COLO829 (cell line): ENCODE results near the gene RASAL3.

Experiments
- DNase-seq: peaks from one replicate; pipeline ENCODE4 v3.0.0; 2012; ENCODE audit warnings: low spot score

The RASAL3 gene

GRCh38 chr19:15448778-15449619 lies 15.3 kb downstream of the RASAL3 start:
- DNase-seq = no peak

DNA sequence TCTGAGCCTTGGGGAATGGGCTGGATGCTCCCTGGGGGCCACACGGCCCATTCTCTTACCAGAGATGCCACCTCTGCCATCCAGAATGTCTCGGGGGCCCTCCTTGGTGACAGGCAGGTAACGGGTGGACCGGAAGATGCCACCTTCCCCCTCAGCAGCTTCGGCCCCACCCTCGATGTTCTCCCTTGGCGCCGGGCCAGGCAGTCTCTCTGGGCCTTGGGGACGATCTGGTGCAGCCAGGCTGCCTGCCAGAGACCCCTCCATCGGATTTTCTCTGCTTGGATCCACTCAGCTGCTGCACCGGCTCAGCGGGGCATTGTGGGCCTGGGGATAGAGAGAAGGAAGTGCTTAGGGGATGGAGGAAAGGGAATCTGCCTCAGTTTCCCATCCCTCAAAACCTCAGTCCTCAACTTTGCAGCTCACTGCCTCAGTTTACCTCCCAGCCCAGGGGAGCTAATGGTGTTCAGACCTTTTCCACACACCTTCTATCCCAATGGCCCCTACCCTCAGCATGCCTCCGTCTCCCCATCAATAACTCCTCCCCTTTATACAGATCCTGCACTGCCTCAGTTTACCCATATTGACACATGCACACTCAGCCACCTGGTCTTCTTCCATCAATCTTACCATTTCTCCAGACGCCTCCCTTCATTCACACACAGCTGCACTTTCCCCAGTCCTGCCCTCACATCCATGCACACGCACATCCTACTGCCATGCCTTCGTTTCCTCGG lies 16.1 kb downstream of the RASAL3 start:
- DNase-seq = no peak

GRCh38 chr19:15447057-15447456 lies 17.3 kb downstream of the RASAL3 start:
- DNase-seq = no peak

DNA sequence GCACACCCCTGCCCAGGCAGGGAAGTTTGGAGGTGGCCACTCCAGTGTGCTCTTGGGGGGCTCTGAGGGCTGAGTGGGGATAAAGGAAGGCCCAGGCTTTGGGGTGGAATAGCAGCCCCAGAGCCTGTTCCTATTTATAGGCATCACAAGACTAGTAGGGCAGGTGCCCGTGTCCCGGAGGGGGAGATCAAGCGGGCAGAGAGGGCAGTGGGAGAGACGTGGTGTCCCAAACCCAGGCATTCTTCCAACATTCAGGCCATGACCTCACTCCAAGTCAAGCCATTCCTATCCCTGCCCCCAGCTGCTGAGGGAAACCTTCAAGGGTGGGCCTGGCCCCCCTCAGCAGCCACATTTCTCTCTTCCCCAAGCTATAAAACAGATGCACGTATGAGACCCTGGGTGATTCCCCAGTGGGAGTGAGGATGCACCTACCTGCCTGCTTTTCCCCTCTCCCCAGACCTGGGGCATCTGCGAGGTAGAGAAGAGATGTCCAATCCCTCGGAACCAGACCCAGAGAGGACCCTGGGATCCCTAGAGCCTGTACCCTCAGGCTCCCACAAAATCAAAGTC lies 18.5 kb downstream of the RASAL3 start:
- no peak for DNase-seq

- DNase-seq = no peak
Observed at GRCh38 chr19:15445227-15445605, 19.1 kb downstream of the RASAL3 start.

- no peak for DNase-seq
Observed at GRCh38 chr19:15444505-15445226, 19.7 kb downstream of the RASAL3 start.

- no peak for DNase-seq
Observed at GRCh38 chr19:15443838-15444237, 20.5 kb downstream of the RASAL3 start.

GRCh38 chr19:15443325-15443724 lies 21.0 kb downstream of the RASAL3 start:
- no peak for DNase-seq

DNA sequence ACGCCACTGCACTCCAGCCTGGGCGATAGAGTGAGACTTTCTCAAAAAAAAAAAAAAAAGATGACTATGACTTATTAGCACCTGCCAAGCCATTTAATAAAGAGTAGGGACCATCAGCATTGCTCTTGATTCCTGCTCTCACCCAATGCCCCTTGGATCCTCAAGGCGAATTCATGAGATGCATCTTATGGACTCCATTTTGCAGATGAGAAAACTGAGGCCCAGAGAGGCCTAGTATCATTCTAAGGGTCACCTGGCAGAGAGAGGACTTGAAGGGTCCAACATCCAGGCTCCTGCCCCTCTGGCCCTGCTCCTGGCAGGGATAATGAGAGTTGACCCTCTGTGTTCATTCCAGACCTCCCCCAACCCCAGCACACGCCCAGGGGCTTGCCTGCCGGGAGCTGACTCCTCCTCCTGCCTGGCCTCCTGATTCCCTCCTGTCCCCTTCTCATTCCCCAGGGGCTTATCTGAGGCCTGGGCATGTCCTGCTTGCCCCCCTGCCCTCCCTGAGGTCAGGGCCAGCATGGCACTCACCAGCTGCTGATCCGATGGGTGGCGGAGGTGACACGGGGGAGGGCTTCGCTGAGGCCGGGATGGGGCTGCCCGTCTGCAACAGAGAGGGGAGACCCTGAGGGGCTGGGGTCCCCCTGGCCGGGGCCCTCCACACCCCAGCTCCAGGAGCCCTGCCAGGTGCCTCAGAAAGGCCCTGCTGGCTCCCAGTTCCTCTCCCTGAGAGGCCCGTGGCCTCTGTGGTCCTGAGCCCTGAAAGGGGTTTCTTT lies 22.0 kb downstream of the RASAL3 start:
- no peak for DNase-seq

- DNase-seq = no peak
Observed at GRCh38 chr19:15441317-15441716, 23.0 kb downstream of the RASAL3 start.

- DNase-seq = no peak
Observed at GRCh38 chr19:15439821-15440641, 24.3 kb downstream of the RASAL3 start.

- DNase-seq = no peak
Observed at GRCh38 chr19:15439078-15439799, 25.1 kb downstream of the RASAL3 start.

GRCh38 chr19:15438577-15438976 lies 25.8 kb downstream of the RASAL3 start:
- no peak for DNase-seq

DNA sequence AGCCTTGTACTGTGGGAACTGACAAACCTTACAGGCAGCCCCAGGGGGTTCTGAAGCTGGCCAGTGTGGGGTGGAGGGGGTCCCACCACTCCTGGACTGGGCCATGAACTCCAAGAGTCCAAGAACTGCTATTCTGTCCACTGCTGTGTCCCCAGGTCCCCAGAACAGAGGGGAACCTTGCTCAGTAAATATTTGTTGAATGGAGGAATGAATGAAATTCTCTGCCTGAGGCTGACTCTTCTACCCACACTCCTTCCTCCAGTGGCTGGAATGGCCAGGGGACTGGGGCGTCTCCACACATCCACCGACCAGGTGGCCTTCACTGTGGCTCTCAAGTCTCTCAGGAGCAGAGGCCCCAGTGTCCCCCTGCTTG lies 26.2 kb downstream of the RASAL3 start:
- no peak for DNase-seq

GRCh38 chr19:15437355-15438123 lies 26.8 kb downstream of the RASAL3 start:
- DNase-seq = no peak

GRCh38 chr19:15436826-15437110 lies 27.6 kb downstream of the RASAL3 start:
- DNase-seq = no peak

DNA sequence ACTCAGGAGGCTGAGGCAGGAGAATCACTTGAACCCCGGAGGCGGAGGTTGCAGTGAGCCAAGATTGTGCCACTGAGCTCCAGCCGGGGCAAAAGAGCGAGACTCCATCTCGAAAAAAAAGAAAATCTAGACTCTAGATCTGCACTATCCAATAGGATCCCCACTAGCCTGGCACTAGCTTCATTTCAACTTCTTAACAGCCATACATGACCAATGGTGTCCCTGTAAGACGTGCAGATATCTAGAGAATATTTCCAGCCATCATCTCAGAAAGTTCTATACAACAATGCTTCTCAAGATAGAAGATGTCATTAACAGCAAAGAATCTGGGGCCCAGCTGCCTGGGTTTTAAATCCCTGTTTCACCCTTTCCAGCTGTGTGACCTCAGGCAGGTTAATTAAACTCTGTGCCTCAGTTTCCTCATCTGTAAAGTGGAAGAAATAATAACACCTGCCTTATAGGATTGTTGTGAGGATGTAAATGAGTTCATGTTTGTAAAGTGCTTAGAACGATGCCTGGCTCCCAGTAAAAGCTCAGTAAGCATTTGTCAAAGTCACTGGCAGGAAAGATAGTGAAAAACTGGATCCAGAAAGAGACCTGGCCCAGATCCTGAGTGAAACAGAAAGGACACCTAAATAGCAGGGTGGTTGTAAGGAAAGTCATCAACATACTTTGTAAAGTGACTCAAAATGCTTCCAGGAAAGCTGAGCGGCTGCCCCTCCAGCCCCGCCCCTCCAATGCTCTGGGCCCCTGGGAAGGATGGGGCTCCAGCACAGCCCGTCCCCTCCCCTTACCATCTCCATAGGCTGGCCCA lies 28.1 kb downstream of the RASAL3 start:
- DNase-seq = no peak

DNA sequence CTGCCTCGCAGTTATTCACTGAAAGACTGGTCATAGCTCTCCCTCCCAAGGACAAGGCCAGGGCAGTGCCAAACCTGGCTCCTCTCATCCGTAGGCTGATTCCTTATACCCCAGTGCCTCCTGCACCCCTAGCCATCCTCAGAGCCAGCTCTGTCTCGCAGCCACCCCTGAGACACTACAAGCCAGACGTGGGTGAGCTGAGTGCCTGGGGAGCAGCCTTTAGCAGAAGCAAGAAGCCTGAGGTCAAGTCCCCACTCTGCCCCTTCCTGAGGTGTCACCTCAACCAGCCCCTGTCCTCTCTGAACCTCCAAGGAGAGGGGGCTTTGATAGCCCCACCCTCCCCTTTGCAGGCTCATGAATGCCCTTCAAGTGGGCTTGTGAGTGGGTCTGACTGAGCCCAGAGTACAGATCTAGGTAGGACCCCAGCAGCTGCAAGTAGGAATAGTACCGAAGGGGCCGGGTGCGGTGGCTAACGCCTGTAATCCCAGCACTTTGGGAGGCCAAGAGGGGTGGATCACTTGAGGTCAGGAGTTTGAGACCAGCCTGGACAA lies 30.8 kb downstream of the RASAL3 start:
- no peak for DNase-seq
